Chondrocyte (in vitro differentiated cells): Measurements from ENCODE around the gene CLEC9A. TPM values are rescaled to one million over a fixed set of nuclear protein-coding genes. Genes with fewer than 3 reads are reported as not detected.

ENCODE experiments used
- DNase-seq: peaks from one replicate; pipeline ENCODE4 v3.0.0; 2021; ENCODE audit warnings: mixed read lengths, low spot score
- H3K27ac Mint-ChIP-seq: one replicate; pipeline ENCODE4 v1.8.0; 2021; ENCODE audit warnings: mild to moderate bottlenecking, moderate library complexity, mixed read lengths; ENCODE audit not compliant: unreplicated experiment
- H3K27me3 Mint-ChIP-seq: 2 replicates; pipeline ENCODE4 v1.8.0; 2021; ENCODE audit warnings: low read depth, mixed read lengths
- H3K36me3 Mint-ChIP-seq: 2 replicates; pipeline ENCODE4 v1.8.0; 2021; ENCODE audit warnings: low read depth, mixed read lengths
- H3K4me1 Mint-ChIP-seq: 2 replicates; pipeline ENCODE4 v1.8.0; 2021; ENCODE audit warnings: low read depth, mild to moderate bottlenecking, mixed read lengths
- H3K4me3 Mint-ChIP-seq: one replicate; pipeline ENCODE4 v1.8.0; 2021; ENCODE audit warnings: mild to moderate bottlenecking, moderate library complexity, mixed read lengths; ENCODE audit not compliant: unreplicated experiment
- H3K9me3 Mint-ChIP-seq: 2 replicates; pipeline ENCODE4 v1.8.0; 2021; ENCODE audit warnings: low read depth, mixed read lengths
- total RNA-seq: library from RNA; stranded (reverse); gene quantifications from 3 replicates; pipeline ENCODE4 v1.2.1, GENCODE V29; 2021
- TF ChIP-seq, protein P1 (sequence below): fragments of 200-600 bp; sonication (generic); IDR thresholded peaks from 2 replicates; pipeline ENCODE4 v1.5.0; 2021; ENCODE audit warnings: antibody characterized with exemption, mild to moderate bottlenecking, moderate library complexity

Gene CLEC9A
- total RNA-seq, 1 donor from 2014 or later: not detected

DNA sequence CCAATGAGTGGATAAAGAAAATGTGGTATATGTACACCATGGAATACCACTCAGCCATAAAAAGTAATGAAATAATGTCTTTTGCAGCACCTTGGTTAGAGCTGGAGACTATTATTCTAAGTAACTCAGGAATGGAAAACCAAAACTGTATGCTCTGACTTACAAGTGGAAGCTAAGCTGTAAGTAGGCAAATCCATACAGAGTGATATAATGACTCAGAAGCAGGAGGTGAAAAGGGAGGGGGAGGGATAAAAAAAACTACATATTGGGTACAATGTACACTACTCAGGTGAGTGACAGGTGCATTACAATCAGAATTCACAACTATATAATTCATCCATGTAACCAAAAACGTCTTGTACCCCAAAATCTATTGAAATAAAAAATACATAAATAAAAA lies 83.4 kb downstream of the CLEC9A start:
- DNase-seq: no peak
- Mint-ChIP-seq H3K27ac (no peak overlapping the region), H3K4me3 (no peak overlapping the region), H3K36me3 (no peaks in the 10 kb centered on the region), H3K9me3 (peaks cover 7% of the 10 kb centered on the region), H3K27me3 (no peaks in the 10 kb centered on the region), H3K4me1 (peaks cover 6% of the 10 kb centered on the region)
- TF ChIP-seq, protein P1, sequence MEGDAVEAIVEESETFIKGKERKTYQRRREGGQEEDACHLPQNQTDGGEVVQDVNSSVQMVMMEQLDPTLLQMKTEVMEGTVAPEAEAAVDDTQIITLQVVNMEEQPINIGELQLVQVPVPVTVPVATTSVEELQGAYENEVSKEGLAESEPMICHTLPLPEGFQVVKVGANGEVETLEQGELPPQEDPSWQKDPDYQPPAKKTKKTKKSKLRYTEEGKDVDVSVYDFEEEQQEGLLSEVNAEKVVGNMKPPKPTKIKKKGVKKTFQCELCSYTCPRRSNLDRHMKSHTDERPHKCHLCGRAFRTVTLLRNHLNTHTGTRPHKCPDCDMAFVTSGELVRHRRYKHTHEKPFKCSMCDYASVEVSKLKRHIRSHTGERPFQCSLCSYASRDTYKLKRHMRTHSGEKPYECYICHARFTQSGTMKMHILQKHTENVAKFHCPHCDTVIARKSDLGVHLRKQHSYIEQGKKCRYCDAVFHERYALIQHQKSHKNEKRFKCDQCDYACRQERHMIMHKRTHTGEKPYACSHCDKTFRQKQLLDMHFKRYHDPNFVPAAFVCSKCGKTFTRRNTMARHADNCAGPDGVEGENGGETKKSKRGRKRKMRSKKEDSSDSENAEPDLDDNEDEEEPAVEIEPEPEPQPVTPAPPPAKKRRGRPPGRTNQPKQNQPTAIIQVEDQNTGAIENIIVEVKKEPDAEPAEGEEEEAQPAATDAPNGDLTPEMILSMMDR: no peak

DNA sequence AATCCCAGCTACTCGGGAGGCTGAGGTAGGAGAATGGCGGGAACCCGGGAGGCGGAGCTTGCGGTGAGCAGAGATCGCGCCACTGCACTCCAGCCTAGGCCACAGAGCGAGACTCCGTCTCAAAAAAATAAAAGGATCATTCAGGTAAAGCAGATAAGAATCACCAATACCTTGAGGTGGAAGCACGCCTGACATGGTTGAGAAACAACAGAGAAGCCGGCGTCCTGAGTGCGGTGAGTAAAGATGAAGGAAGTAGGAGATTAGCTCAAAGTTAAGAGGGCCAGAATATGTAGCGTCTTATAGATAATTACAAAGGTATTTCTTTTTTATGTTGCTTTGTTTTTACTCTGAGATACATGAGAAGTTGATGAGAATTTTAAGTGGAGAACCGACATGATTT lies 84.8 kb downstream of the CLEC9A start:
- H3K4me3 Mint-ChIP-seq: no peak overlapping the region
- no peaks in the 10 kb centered on the region for H3K27me3 Mint-ChIP-seq
- TF ChIP-seq, protein P1: no peak
- H3K9me3 Mint-ChIP-seq: peaks cover 7% of the 10 kb centered on the region
- H3K4me1 Mint-ChIP-seq: peaks cover 6% of the 10 kb centered on the region
- H3K36me3 Mint-ChIP-seq: no peaks in the 10 kb centered on the region
- DNase-seq: no peak
- no peak overlapping the region for H3K27ac Mint-ChIP-seq

Other genes starting within 250 kb of the CLEC9A start
- gene KLRF1, start 203.2 kb upstream of the CLEC9A start, total RNA-seq: not detected in 3 replicates
- gene CLEC2B, start 161.3 kb upstream of the CLEC9A start, total RNA-seq: not detected in 3 replicates
- not detected in 3 replicates for gene KLRF2, start 149.2 kb upstream of the CLEC9A start, total RNA-seq
- gene CLEC2A, start 98.3 kb upstream of the CLEC9A start, total RNA-seq: 0.62 to 0.67 TPM in 2 of 3 replicates, not detected in the other
- gene CLEC12A, start 59.3 kb upstream of the CLEC9A start, total RNA-seq: not detected in 3 replicates
- gene CLEC1B, start 31.6 kb upstream of the CLEC9A start, total RNA-seq: not detected in 3 replicates
- gene CLEC12B, start 20.1 kb upstream of the CLEC9A start, total RNA-seq: not detected in 3 replicates
- gene CLEC1A, start 68.3 kb downstream of the CLEC9A start, total RNA-seq: not detected in 3 replicates
- gene CLEC7A, start 99.5 kb downstream of the CLEC9A start, total RNA-seq: not detected in 3 replicates
- 0.28 TPM in 1 of 3 replicates, not detected in the others for gene OLR1, start 141.4 kb downstream of the CLEC9A start, total RNA-seq
- gene TMEM52B, start 148.3 kb downstream of the CLEC9A start, total RNA-seq: not detected in 3 replicates
- 41.6 to 53.0 TPM (median 47.7 TPM) in 3 replicates for gene GABARAPL1, start 182.2 kb downstream of the CLEC9A start, total RNA-seq